HFFc6 (cell line): ENCODE measurements around the gene FIZ1. TPM values are rescaled to one million over a fixed set of nuclear protein-coding genes. Genes with fewer than 3 reads are reported as not detected.

Experiments
- DNase-seq: peaks from one replicate; pipeline ENCODE4 v3.0.0-alpha.2; 2018
- H3K27ac Mint-ChIP-seq: 2 replicates; pipeline ENCODE4 v1.8.0; 2020; ENCODE audit warnings: mild to moderate bottlenecking, mixed read lengths
- H3K27me3 Mint-ChIP-seq: 2 replicates; pipeline ENCODE4 v1.8.0; 2021; ENCODE audit warnings: mild to moderate bottlenecking, moderate library complexity, mixed read lengths; ENCODE audit not compliant: insufficient read depth
- H3K36me3 Mint-ChIP-seq: 2 replicates; pipeline ENCODE4 v1.8.0; 2021; ENCODE audit warnings: low read depth, mixed read lengths
- H3K4me1 Mint-ChIP-seq: 2 replicates; pipeline ENCODE4 v1.8.0; 2020; ENCODE audit warnings: low read depth, mixed read lengths
- H3K4me3 Mint-ChIP-seq: 2 replicates; pipeline ENCODE4 v1.8.0; 2020; ENCODE audit warnings: mild to moderate bottlenecking, moderate library complexity, mixed read lengths
- H3K9me3 Mint-ChIP-seq: 2 replicates; pipeline ENCODE4 v1.8.0; 2020; ENCODE audit warnings: mild to moderate bottlenecking, mixed read lengths
- CTCF ChIP-seq: fragments of 200-600 bp; sonication (generic); IDR thresholded peaks from 2 replicates; pipeline ENCODE4 v1.5.0; 2021; ENCODE audit warnings: antibody characterized with exemption, mild to moderate bottlenecking
- total RNA-seq, 6 experiments: library from RNA; stranded (reverse); fragmentation: NEBNext Ultra II Directional; extraction: Animal tissue kit (Norgen Biotek cat#: 25700); gene quantifications; 2 replicates in 1 of 6; 3 replicates in 5 of 6; pipeline ENCODE4 v1.2.3, GENCODE V29; 2021

The FIZ1 gene
- total RNA-seq, 6 experiments from 2014 or later, result 9.9 to 13.1 (median 11.9) TPM

GRCh38 chr19:55581823-55582223 is 17.5 kb downstream of the FIZ1 start:
- peak overlapping the region; percentile 95 for H3K4me3 Mint-ChIP-seq
- TF ChIP-seq CTCF, result no peak
- no peak overlapping the region for H3K27ac Mint-ChIP-seq
- no peaks in the 10 kb centered on the region for H3K9me3 Mint-ChIP-seq
- peaks cover 4% of the 10 kb centered on the region for H3K27me3 Mint-ChIP-seq
- H3K4me1 Mint-ChIP-seq, result peaks cover 27% of the 10 kb centered on the region
- no peak for DNase-seq
- peaks cover 15% of the 10 kb centered on the region for H3K36me3 Mint-ChIP-seq

GRCh38 chr19:55581145-55581822 is 18.0 kb downstream of the FIZ1 start:
- no peak overlapping the region for H3K27ac Mint-ChIP-seq
- peaks cover 18% of the 10 kb centered on the region for H3K36me3 Mint-ChIP-seq
- peaks cover 4% of the 10 kb centered on the region for H3K27me3 Mint-ChIP-seq
- no peak for TF ChIP-seq CTCF
- DNase-seq, result no peak
- peaks cover 27% of the 10 kb centered on the region for H3K4me1 Mint-ChIP-seq
- H3K4me3 Mint-ChIP-seq, result peak overlapping the region; percentile 95
- no peaks in the 10 kb centered on the region for H3K9me3 Mint-ChIP-seq

- Mint-ChIP-seq H3K4me3 (peak within 1 kb of the TSS; percentile 95), H3K27me3 (peaks cover 4% of the 10 kb centered on the region), H3K27ac (peak within 1 kb of the TSS; percentile 85), H3K36me3 (peaks cover 22% of the 10 kb centered on the region), H3K9me3 (no peaks in the 10 kb centered on the region), H3K4me1 (peaks cover 21% of the 10 kb centered on the region)
- DNase-seq, result peak; percentile 77
- TF ChIP-seq CTCF, result no peak
Observed at GRCh38 chr19:55580628-55581144, 18.6 kb downstream of the FIZ1 start, which contains the start of gene ZNF579. Gene ZNF579, minus strand, starts transcription at chr19:55580848. Its CDS starts 1,209 bp downstream, at chr19:55579639.

GRCh38 chr19:55579766-55580621 is 19.3 kb downstream of the FIZ1 start:
- H3K4me1 Mint-ChIP-seq, result peaks cover 14% of the 10 kb centered on the region
- no peaks in the 10 kb centered on the region for H3K9me3 Mint-ChIP-seq
- H3K36me3 Mint-ChIP-seq, result peaks cover 22% of the 10 kb centered on the region
- H3K27me3 Mint-ChIP-seq, result peaks cover 6% of the 10 kb centered on the region
- peak overlapping the region; percentile 85 for H3K27ac Mint-ChIP-seq
- no peak for DNase-seq
- peak overlapping the region; percentile 95 for H3K4me3 Mint-ChIP-seq
- TF ChIP-seq CTCF, result no peak

GRCh38 chr19:55578761-55579747 is 20.3 kb downstream of the FIZ1 start:
- TF ChIP-seq CTCF, result no peak
- Mint-ChIP-seq H3K4me1 (peaks cover 14% of the 10 kb centered on the region), H3K4me3 (peak overlapping the region; percentile 95), H3K9me3 (no peaks in the 10 kb centered on the region), H3K27me3 (peaks cover 4% of the 10 kb centered on the region), H3K27ac (peak overlapping the region; percentile 85), H3K36me3 (peaks cover 22% of the 10 kb centered on the region)
- no peak for DNase-seq
